GM19023 (cell line): ENCODE results near the gene AVPR2.

Experiments used
- ATAC-seq: cut with Tn5 transposase; IDR thresholded peaks from one replicate; pipeline ENCODE4 v1.9.1; 2021; ENCODE audit warnings: mild to moderate bottlenecking, moderate library complexity; ENCODE audit not compliant: unreplicated experiment

Gene AVPR2

DNA sequence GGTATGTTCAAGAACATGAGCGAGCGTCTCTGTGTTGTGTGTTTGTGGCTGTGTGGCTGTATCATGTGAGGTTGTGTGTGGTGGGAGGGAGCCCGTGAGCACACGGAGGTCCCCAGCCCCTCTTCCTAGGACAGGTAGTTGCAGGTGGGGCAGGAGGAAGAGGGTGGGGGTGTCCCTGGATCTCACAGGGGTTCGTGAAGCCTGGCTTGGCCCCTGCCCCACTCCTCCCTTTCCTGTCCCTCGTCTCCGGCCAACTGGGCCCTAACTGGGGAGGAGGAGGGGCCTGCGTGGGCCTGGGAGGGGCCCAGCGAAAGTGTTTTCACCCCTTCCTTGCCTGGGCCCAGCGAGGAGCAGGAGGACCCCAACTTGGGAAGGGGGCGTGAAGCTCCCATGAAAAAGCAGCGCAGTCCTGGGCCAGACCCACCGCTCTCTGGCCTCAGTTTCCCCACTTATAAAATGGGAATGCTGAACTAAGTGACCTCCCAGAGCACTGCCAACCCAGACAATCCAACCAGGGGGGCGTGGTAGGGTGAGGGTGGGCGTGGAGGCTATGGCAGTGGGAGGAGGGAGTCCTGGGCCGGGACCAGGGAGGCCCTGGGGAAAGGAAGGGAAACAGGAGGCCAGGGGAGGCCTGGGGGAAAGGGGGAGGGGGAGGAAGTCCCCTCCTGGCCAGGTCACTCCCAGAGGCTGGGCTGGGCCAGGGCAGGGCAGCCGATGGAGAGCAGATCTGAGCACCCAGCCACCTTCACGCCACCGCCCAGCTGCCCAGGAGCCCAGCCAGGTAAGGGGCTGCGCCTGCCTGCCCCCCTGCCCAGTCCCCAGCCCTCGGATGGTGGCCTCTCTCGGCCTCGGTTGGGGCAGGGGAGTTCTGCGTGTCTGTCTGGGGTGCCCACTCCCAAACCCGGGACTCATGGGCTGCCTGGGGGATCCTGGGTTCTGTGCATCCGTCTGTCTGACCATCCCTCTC, at the start of gene AVPR2:
AVPR2 (plus strand) TSS at position 683 of the 967 bp plus-strand sequence. CDS start 473 bp downstream, outside the sequence.
- ATAC-seq: no peak

DNA sequence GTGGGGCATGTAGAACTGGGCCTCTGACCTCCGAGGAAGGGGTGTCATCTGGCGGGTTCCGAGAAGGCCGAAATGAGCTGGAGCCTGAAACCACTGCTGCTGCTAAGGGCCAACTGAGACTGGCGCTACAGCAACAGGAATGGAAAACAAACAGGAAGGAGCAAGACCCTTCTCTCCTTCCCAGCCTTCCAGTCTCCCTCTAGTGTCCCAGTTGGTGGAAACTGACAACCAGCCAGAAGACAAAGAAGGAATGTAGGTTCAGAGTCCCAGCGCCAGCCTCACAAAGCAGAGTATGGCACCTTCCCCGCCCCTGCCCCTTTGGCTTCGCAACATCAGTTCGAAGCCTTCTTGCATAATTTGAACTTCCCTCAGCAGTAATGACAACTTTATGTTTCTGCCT, 49.8 kb upstream of the AVPR2 start:
- ATAC-seq: no peak

DNA sequence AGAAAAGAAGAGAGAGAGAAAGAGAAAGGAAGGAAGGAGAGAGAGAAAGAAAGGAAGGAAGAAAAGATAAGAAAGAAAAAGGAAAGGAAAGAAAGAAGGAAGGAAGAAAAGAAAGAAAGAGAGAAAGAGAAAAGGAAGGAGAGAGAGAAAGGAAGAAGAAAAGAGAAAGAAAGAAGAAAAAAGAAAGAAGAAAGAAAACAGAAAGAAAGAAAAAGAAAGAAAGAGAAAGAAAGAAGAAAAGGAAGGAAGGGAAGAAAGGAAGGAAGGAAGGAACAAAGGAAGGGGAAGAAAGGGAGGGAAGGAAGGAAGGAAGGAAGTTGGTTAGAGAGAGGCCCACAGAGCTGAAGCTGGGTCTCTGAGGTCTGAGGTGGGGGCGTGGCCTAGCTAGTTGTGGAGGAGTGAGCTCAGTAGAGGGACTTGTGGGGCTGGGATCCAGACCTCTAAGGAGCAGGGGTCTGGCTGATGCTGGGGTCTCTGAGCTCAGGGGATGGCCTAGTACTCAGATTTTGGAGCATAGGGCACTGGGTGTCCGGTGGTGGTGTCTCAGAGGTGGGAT, 47.0 kb upstream of the AVPR2 start:
- ATAC-seq: no peak

- no peak for ATAC-seq
Observed at GRCh38 chrX:153861151-153861550, 43.3 kb upstream of the AVPR2 start.

DNA sequence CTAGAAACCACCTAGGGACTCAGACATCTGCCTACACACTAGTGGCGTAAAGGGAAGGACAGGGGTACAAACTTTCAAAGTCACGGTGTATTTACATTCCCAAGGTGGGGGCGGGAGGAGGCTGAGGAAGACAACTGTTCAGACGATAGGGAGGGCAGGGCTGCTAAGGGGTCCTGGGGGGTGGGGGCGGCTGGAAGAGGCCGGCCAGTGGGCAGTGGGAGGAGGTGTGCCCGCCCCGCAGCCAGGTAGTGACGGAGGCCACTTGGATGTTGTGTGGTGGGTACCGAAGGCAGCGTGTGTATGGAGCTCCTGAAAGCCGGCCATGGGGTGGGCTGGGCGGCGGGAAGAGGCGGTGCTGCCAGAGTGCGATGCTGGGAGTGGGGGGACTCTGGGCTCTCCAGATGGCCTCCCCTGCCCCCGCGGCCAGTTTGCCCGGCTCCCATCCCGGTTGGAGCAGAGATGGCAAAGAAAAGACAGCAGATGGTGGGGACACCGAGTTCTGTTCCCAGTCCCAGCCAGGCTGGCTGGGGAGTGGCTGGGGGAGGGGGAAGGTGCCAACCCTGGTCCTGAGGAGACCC, 42.7 kb upstream of the AVPR2 start:
- no peak for ATAC-seq

GRCh38 chrX:153862369-153863250, 41.9 kb upstream of the AVPR2 start:
- no peak for ATAC-seq

- ATAC-seq: no peak
Observed at GRCh38 chrX:153863251-153863991, 41.1 kb upstream of the AVPR2 start.

DNA sequence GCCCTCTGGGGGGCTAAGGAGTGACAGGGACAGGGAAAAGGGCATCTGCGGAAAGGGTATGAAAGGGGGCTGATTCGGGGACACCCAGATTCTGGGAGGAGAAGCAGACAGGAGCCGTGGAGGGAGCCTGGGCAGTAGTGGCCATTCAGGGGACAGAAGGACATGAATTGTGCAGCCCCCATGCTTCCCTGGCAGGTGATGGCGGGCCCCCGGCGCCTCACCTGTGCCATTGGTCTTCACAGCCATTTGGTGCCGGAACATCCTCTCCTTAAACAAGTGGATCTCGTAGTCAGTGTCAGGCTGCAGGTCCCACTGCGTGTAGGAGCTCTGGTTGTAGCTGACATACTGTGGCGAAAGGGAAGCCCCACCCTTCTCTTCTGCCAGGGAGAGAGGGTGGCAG, 40.4 kb upstream of the AVPR2 start:
- no peak for ATAC-seq

- no peak for ATAC-seq
Observed at GRCh38 chrX:153864561-153865320, 39.7 kb upstream of the AVPR2 start.

- ATAC-seq: no peak
Observed at GRCh38 chrX:153865321-153865580, 39.2 kb upstream of the AVPR2 start.

DNA sequence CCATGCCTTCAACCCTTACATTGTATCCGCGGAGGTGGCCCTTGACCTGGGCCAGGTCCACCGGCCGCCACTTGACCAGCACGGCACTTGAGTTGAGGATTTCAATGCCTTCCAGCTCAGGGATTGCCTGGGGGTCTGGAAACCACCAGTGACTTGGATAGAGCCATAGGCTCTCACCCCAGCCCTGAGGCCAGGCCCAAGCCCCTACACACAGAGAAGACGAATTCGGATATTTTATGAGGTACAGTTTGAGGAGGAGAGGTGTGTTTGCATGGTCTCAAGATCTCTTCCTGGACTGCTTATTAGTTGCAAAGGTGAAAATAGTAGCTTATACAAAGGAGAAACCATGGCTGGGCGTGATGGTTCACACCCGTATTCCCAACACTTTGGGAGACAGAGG, 38.8 kb upstream of the AVPR2 start:
- no peak for ATAC-seq

- no peak for ATAC-seq
Observed at GRCh38 chrX:153866302-153867019, 38.0 kb upstream of the AVPR2 start.

GRCh38 chrX:153867139-153867538, 37.3 kb upstream of the AVPR2 start:
- no peak for ATAC-seq

- ATAC-seq: no peak
Observed at GRCh38 chrX:153867671-153868070, 36.8 kb upstream of the AVPR2 start.

- ATAC-seq: no peak
Observed at GRCh38 chrX:153868576-153869472, 35.6 kb upstream of the AVPR2 start.

GRCh38 chrX:153869473-153870287, 34.8 kb upstream of the AVPR2 start:
- ATAC-seq: no peak

DNA sequence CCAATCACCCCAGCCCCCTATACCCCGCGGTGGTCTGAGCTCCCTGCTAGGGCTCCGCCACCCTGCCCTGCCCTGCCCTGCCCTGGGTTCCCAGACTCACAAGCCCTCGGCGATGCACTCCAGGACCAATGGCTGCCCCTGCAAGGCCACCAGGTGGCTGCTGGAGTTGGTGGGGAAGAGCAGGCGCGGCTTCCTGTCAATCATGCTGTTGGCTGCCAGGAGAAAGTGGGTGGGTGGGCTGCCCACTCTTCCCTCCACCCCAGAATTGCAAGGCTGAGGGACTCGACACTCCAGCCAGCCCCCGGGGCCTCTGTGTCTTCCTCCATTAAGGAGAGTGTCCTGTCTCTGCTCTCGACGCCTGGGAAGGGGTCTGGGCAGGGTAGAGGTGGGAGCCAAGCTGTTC, 34.2 kb upstream of the AVPR2 start:
- no peak for ATAC-seq
